COLO829 (cell line): ENCODE data around the gene SAA1.
A peak's percentile ranks its signal among the peaks of the same experiment; 100 is the strongest.

Experiments
- DNase-seq: peaks from one replicate; pipeline ENCODE4 v3.0.0; 2012; ENCODE audit warnings: low spot score

SAA1 gene

GRCh38 chr11:18310800-18311340 lies 44.8 kb downstream of the SAA1 start:
- DNase-seq, result no peak

GRCh38 chr11:18312012-18312411 lies 45.9 kb downstream of the SAA1 start:
- peak; percentile 81 for DNase-seq

DNA sequence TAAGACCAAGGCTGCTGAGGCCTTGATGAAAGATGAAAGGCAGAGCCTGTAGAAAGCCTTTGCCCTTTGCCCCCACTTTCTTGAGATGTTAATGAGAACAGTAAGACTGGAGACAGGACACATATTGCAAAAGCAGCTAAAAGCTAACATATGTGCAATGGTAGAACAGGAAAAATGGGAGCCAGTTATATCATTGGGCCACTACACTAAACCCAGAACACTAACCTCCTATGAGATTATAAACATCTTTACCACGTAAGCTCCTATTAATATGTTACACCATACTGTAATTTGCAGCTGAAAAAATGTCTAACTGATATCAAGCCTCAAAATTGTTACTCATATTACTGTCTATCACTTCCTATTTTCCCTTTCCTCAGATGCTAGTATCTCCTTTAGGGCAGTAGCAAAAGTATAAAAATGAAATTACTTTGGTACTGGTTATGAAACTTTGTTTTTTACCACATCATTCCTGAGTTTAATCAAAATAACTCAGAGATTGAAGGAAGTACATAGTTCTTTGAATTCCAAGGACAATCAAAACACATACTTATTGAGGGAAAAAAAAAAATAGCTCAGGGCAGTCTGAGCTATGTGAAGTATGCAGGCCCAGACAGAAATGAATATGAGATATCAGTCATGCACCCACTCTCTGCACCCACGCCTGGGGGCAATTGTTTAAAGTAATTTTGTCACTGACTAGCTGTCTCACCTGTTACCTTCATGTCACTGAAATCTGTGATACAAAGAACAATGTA lies 46.8 kb downstream of the SAA1 start:
- DNase-seq, result peak; percentile 55

DNA sequence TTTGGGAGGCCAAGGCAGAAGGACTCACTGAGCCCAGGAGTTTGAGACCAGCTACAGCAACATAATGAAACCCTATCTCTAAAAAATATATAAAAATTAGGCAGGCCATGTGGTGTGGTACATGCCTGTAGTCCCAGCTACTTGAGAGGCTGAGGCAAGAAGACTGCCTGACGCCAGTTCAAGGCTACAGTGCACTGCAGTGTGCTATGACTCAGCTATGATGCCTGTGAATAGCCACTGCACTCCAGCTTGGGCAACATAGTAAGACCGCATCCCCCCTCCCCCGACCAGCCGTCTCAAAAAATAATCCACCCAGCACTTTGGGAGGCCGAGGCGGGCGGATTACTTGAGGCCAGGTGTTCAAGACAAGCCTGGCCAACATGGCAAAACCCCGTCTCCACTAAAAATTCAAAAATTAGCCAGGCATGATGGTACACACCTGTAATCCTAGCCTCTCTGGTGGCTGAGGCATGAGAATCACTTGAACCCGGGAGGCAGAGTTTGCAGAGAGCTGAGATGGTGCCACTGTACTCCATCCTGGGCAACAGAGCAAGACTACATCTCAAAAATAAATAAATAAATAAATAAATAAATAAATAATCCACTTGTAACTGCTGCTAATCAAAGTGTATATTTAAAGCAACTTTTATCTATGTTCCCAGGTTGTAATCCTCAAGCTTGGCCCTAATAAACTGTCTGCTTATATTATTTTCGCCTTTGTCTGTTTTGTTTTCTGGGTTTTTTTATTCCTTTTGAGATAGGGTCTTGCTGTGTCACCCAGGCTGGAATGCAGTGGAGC lies 48.1 kb downstream of the SAA1 start:
- DNase-seq, result no peak

GRCh38 chr11:18314784-18315523 lies 48.9 kb downstream of the SAA1 start:
- no peak for DNase-seq

GRCh38 chr11:18315893-18316292 lies 49.8 kb downstream of the SAA1 start:
- DNase-seq, result no peak

DNA sequence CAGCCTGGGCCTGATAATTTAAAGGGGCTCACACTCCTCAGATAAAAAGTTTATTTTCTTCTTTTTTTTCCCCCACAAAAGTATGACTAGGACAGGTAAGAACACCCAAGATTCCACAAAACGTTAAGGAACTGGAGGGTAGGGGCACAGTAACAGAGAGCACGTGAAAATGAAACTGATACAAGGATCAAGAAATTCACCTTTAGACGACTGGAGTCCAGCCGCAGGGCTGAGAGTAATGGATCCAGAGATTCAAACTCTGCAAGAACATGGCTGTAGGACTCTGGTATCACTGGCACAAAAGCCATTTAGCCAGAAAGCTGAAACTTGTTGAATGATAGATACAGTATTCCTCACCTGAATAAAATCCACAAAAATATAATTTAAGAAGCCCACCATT lies 51.5 kb downstream of the SAA1 start:
- DNase-seq, result no peak
